ENCODE data around the gene VDR.
A peak's percentile ranks its signal among the peaks of the same experiment; 100 is the strongest.

The VDR gene

DNA sequence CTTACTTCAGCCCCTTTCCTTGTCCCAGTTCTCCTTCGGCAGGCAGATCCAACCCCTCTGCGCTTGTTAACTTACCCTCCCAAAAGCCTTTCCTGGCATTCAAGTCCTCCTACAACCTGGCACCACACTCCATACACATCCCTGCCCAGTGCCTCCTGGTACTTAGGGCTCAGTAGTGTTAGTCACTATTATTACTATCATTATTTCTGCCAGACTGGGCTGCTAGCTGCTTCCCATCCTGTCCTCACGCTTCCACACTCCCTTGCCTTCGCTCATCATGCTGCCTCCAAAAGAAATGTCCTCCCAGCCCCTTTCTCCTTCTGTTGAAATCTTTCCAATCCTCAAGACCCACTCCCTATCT is 83.5 kb downstream of the VDR start:
- H3K14ac ChIP-seq (ENCODE audit: low read length in 2 of 2): peak overlapping the region in 1 of 2 experiments; percentile 69
- DNase-seq: no peak
- 79% methylated on average over 2 of the region's 4 CpGs for WGBS

DNA sequence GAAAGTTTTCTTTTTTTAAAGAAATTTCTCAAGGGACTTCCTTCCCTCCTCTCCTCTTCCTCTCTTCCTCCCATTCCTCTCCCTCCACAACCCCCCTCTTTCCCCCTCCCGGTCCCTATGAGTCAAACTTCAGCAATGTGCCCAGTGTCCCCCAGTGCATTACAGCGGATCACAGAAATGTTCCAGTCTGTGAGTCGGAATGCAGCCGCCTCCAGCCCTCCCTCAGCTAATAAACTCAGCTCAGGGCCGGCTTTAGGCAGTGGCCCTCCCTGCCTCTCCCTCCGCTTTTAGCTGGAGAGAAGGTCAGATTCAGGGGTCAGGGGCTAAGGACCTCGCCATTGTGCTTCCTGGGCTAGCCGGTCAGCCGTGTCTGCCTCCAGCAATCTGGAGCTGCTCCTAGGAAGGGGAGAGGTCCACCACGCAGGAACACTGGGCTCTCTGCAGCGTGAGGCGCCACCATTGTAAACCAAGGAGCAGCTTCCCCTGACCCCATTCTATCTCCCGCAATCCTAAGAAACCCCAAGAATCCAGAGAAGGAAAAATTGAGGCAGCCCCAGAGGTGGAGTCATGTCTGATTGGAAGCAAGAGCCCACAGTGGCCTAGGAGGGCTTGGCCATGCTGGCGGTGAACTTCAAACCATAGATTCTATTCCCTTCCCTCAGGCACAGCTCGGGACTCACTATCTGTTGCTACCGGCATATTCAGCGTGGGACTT is 84.0 kb downstream of the VDR start:
- Histone ChIP-seq H2BK12ac (ENCODE audit: low read length in 2 of 2) (peak overlapping the region; percentile 83 to 97), H3K9ac (ENCODE audit: low read length) (peak overlapping the region; percentile 99), H3K4me2 (ENCODE audit: low read length, poor library complexity, severe bottlenecking) (peak overlapping the region; percentile 79), H4K8ac (ENCODE audit: low read length) (peak overlapping the region; percentile 88), H2BK120ac (ENCODE audit: low read depth, low read length) (peak overlapping the region; percentile 99), H3K79me1 (replicated peaks; ENCODE audit: low read length, poor library complexity, severe bottlenecking) (no peaks in the 10 kb centered on the region), H3K4ac (ENCODE audit: low read depth in 1 of 2, low read length in 2 of 2) (peak overlapping the region; percentile 94 to 100), H3K27ac (ENCODE audit: low read length, poor library complexity, severe bottlenecking) (peak overlapping the region; percentile 100), H2AFZ (ENCODE audit: low read depth, low read length) (peak overlapping the region; percentile 10), H4K91ac (ENCODE audit: low read length) (peak overlapping the region; percentile 100), H2BK15ac (ENCODE audit: low read depth, poor library complexity, severe bottlenecking) (peak overlapping the region; percentile 93), H3K14ac (ENCODE audit: low read length in 2 of 2) (peak overlapping the region in 1 of 2 experiments; percentile 69), H2AK5ac (ENCODE audit: low read length, severe bottlenecking) (peak overlapping the region; percentile 99), H3K18ac (ENCODE audit: low read depth in 1 of 2, low read length in 2 of 2) (peak overlapping the region; percentile 98 to 100), H3K9me3 (ENCODE audit: control insufficient read depth, low read length) (no peaks in the 10 kb centered on the region), H3K36me3 (ENCODE audit: control insufficient read depth in 1 of 2, insufficient read depth in 2 of 2, low read depth in 1 of 2, low read length in 2 of 2) (peaks cover 6% of the 10 kb centered on the region in 2 experiments), H3K23ac (ENCODE audit: low read length in 2 of 2) (no peak overlapping the region), H3K4me1 (ENCODE audit: control insufficient read depth, insufficient read depth, low read depth, low read length) (peaks cover 41% of the 10 kb centered on the region), H2BK5ac (ENCODE audit: low read depth, low read length, poor library complexity, severe bottlenecking) (peak overlapping the region; percentile 99), H3K4me3 (ENCODE audit: insufficient read depth in 1 of 2, low read depth in 1 of 2, low read length in 2 of 2) (peak overlapping the region in 1 of 2 experiments; percentile 93), H3K27me3 (ENCODE audit: control insufficient read depth in 1 of 2, insufficient read depth in 1 of 2, low read length in 2 of 2) (no peaks in the 10 kb centered on the region)
- peak; percentile 98 for DNase-seq
- WGBS: 10% methylated on average over 16 of the region's 17 CpGs

More for the DNA sequence above, 83.5 kb downstream of the VDR start:
- Histone ChIP-seq H3K27ac (ENCODE audit: low read length, poor library complexity, severe bottlenecking) (peak overlapping the region; percentile 100), H3K4me1 (ENCODE audit: control insufficient read depth, insufficient read depth, low read depth, low read length) (peaks cover 41% of the 10 kb centered on the region), H3K79me1 (replicated peaks; ENCODE audit: low read length, poor library complexity, severe bottlenecking) (no peaks in the 10 kb centered on the region), H3K4me3 (ENCODE audit: insufficient read depth in 1 of 2, low read depth in 1 of 2, low read length in 2 of 2) (peak overlapping the region in 1 of 2 experiments; percentile 93), H3K36me3 (ENCODE audit: control insufficient read depth in 1 of 2, insufficient read depth in 2 of 2, low read depth in 1 of 2, low read length in 2 of 2) (peaks cover 6% of the 10 kb centered on the region in 2 experiments), H3K9me3 (ENCODE audit: control insufficient read depth, low read length) (no peaks in the 10 kb centered on the region), H2BK5ac (ENCODE audit: low read depth, low read length, poor library complexity, severe bottlenecking) (peak overlapping the region; percentile 94), H3K9ac (ENCODE audit: low read length) (peak overlapping the region; percentile 99), H3K4ac (ENCODE audit: low read depth in 1 of 2, low read length in 2 of 2) (peak overlapping the region; percentile 93 to 94), H2BK120ac (ENCODE audit: low read depth, low read length) (peak overlapping the region; percentile 97), H2BK15ac (ENCODE audit: low read depth, poor library complexity, severe bottlenecking) (peak overlapping the region; percentile 93), H2BK12ac (ENCODE audit: low read length in 2 of 2) (peak overlapping the region; percentile 83 to 97), H3K27me3 (ENCODE audit: control insufficient read depth in 1 of 2, insufficient read depth in 1 of 2, low read length in 2 of 2) (no peaks in the 10 kb centered on the region), H4K91ac (ENCODE audit: low read length) (peak overlapping the region; percentile 86), H3K18ac (ENCODE audit: low read depth in 1 of 2, low read length in 2 of 2) (peak overlapping the region; percentile 60 to 98), H4K8ac (ENCODE audit: low read length) (peak overlapping the region; percentile 88), H3K23ac (ENCODE audit: low read length in 2 of 2) (no peak overlapping the region), H2AFZ (ENCODE audit: low read depth, low read length) (peak overlapping the region; percentile 10), H2AK5ac (ENCODE audit: low read length, severe bottlenecking) (peak overlapping the region; percentile 99), H3K4me2 (ENCODE audit: low read length, poor library complexity, severe bottlenecking) (no peak overlapping the region)

DNA sequence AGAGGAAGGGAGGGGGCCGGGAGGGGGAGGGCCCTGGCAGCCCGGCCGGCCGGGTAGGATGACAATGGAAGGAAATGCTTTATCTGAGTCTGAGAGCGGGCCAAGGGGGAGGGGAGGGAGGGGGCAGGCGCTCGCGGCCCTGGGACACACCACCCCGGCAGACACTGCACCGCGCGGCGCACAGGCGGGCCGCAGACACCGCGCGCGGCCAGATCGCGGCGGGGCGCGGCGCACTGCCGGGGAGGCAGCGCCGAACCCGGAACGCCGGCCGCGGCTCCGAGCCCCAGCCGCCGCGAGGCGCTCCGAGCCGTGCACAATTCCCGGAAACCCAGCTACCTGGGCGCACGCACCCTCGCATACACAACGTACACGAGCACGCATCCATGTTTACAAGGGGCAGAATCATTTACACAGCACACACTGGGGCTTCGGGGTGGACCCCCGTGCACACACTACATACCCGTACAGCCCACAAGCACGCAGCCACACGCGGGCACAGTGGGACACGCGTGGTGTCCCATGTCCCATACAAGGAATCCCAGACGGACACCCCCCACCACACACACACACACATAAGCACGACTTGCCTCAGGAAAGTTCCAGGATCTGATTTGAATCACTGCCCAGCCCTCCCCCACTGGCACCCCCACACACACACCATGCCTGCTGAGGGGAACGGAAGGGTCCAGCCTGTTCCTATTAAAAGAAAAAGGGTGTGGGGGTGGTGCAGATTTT is 84.7 kb downstream of the VDR start, which contains the start of gene HDAC7:
TSS of gene HDAC7 (minus strand) at position 8 of the 735 bp plus-strand sequence. CDS start 118 bp downstream, outside the sequence.
- Histone ChIP-seq H2BK120ac (ENCODE audit: low read depth, low read length) (peak within 1 kb of the TSS; percentile 99), H3K4me3 (ENCODE audit: insufficient read depth in 1 of 2, low read depth in 1 of 2, low read length in 2 of 2) (peak within 1 kb of the TSS; percentile 70 to 93), H4K8ac (ENCODE audit: low read length) (peak within 1 kb of the TSS; percentile 100), H4K91ac (ENCODE audit: low read length) (peak within 1 kb of the TSS; percentile 100), H3K4me2 (ENCODE audit: low read length, poor library complexity, severe bottlenecking) (peak within 1 kb of the TSS; percentile 79), H2AK5ac (ENCODE audit: low read length, severe bottlenecking) (peak within 1 kb of the TSS; percentile 99), H2BK5ac (ENCODE audit: low read depth, low read length, poor library complexity, severe bottlenecking) (peak within 1 kb of the TSS; percentile 99), H2AFZ (ENCODE audit: low read depth, low read length) (no peak within 1 kb of the TSS), H3K18ac (ENCODE audit: low read depth in 1 of 2, low read length in 2 of 2) (peak within 1 kb of the TSS; percentile 100), H3K4ac (ENCODE audit: low read depth in 1 of 2, low read length in 2 of 2) (peak within 1 kb of the TSS; percentile 100), H3K79me1 (replicated peaks; ENCODE audit: low read length, poor library complexity, severe bottlenecking) (no peaks in the 10 kb centered on the region), H3K23ac (ENCODE audit: low read length in 2 of 2) (peak within 1 kb of the TSS; percentile 67 to 100), H3K4me1 (ENCODE audit: control insufficient read depth, insufficient read depth, low read depth, low read length) (peaks cover 37% of the 10 kb centered on the region), H3K14ac (ENCODE audit: low read length in 2 of 2) (peak within 1 kb of the TSS; percentile 96 to 100), H2BK12ac (ENCODE audit: low read length in 2 of 2) (peak within 1 kb of the TSS; percentile 93 to 99), H2BK15ac (ENCODE audit: low read depth, poor library complexity, severe bottlenecking) (peak within 1 kb of the TSS; percentile 96), H3K9ac (ENCODE audit: low read length) (peak within 1 kb of the TSS; percentile 99), H3K36me3 (ENCODE audit: control insufficient read depth in 1 of 2, insufficient read depth in 2 of 2, low read depth in 1 of 2, low read length in 2 of 2) (peaks cover 6 to 8% of the 10 kb centered on the region in 2 experiments), H3K27me3 (ENCODE audit: control insufficient read depth in 1 of 2, insufficient read depth in 1 of 2, low read length in 2 of 2) (no peaks in the 10 kb centered on the region), H3K9me3 (ENCODE audit: control insufficient read depth, low read length) (no peaks in the 10 kb centered on the region), H3K27ac (ENCODE audit: low read length, poor library complexity, severe bottlenecking) (peak within 1 kb of the TSS; percentile 100)
- WGBS: under 1% methylated on average over 33 of the region's 58 CpGs
- peak; percentile 78 for DNase-seq
